ENCODE measurements around the gene ANKRD33. TPM values are rescaled to one million over a fixed set of nuclear protein-coding genes. Genes with fewer than 3 reads are reported as not detected.

ANKRD33 gene
- total and polyA plus RNA-seq, 2 of the 13 experiments (the other 11 are each of a cell fraction or from before 2014, with no cell fraction given): 0.04 TPM; not detected in 1

GRCh38 chr12:51850081-51850964 is 37.6 kb upstream of the ANKRD33 start (continued):
- no peak for TF ChIP-seq ZNF740 (CRISPR knock-in tag; IDR thresholded peaks at IDR 0.05)

- WGBS (ENCODE audit: low lambda C conversion rate): 56% methylated on average over 1 of the region's 4 CpGs
- peaks cover 19% of the 10 kb centered on the region for H3K4me1 ChIP-seq (ENCODE audit: insufficient read depth, low read length)
- no peak overlapping the region for H3K9ac ChIP-seq (ENCODE audit: insufficient read depth, low read depth, low read length)
- H3K79me2 ChIP-seq (ENCODE audit: insufficient read depth, low read length): no peaks in the 10 kb centered on the region
- DNase-seq (ENCODE audit: low spot score): no peak
- H3K27me3 ChIP-seq (ENCODE audit: control insufficient read depth in 1 of 2, insufficient read depth in 2 of 2, low read length in 2 of 2): peaks cover 0 to 9% of the 10 kb centered on the region in 2 experiments; a peak in 2 of 5 replicates
- no peak overlapping the region for H3K27ac ChIP-seq (ENCODE audit: extremely low read length, insufficient read depth, low read length)
- no peak overlapping the region for H3K4me2 ChIP-seq (ENCODE audit: low read depth, low read length)
- no TSS peak for BruUV-seq (replicated peaks)
- FAIRE-seq: no peak
- H3K9me3 ChIP-seq (ENCODE audit: low read length): no peaks in the 10 kb centered on the region
- intact Hi-C loops (cut with micrococcal nuclease; ENCODE audit: unreplicated experiment): no loop called here
- in situ Hi-C loops (cut with HindIII; ENCODE audit: extremely low pct_ligation_motif_present, low pct_unique_long_range_greater_than_20kb): no loop called here
- POLR2A ChIA-PET: no interaction called here
- TF ChIP-seq ZFP37 (CRISPR knock-in tag; IDR thresholded peaks at IDR 0.05; ENCODE audit: borderline replicate concordance) (no peak), JARID2 (CRISPR knock-in tag; IDR thresholded peaks at IDR 0.05; ENCODE audit: insufficient replicate concordance) (no peak), SSRP1 (CRISPR knock-in tag; IDR thresholded peaks at IDR 0.05) (no peak)
- CTCF ChIA-PET (ENCODE audit: low intra/inter-chr PET ratio, low total read pairs): no interaction called here
- H4K20me1 ChIP-seq (ENCODE audit: insufficient read depth, low read length): no peaks in the 10 kb centered on the region
- ATAC-seq: no peak
- H3K4me3 ChIP-seq (replicated peaks in 1 of 3; ENCODE audit: insufficient read depth in 1 of 3, low read depth in 2 of 3, low read length in 3 of 3): no peak overlapping the region
- no peak overlapping the region for H2AFZ ChIP-seq (ENCODE audit: low read length)
- H3K36me3 ChIP-seq (replicated peaks in 1 of 2; ENCODE audit: control insufficient read depth in 1 of 2, insufficient read depth in 2 of 2, low read length in 2 of 2): no peaks in the 10 kb centered on the region
Observed at GRCh38 chr12:51850965-51851299, 37.0 kb upstream of the ANKRD33 start.

GRCh38 chr12:51851413-51852124 is 36.3 kb upstream of the ANKRD33 start:
- CTCF ChIA-PET (ENCODE audit: low intra/inter-chr PET ratio, low total read pairs): no interaction called here
- intact Hi-C loops (cut with micrococcal nuclease; ENCODE audit: unreplicated experiment): no loop called here
- WGBS (ENCODE audit: low lambda C conversion rate): 77% methylated on average over 8 of the region's 8 CpGs
- Histone ChIP-seq H3K27ac (ENCODE audit: extremely low read length, insufficient read depth, low read length) (no peak overlapping the region), H3K27me3 (ENCODE audit: control insufficient read depth in 1 of 2, insufficient read depth in 2 of 2, low read length in 2 of 2) (peaks cover 0 to 5% of the 10 kb centered on the region in 2 experiments; a peak in 2 of 5 replicates), H3K4me3 (replicated peaks in 1 of 3; ENCODE audit: insufficient read depth in 1 of 3, low read depth in 2 of 3, low read length in 3 of 3) (no peak overlapping the region), H2AFZ (ENCODE audit: low read length) (no peak overlapping the region), H3K9me3 (ENCODE audit: low read length) (no peaks in the 10 kb centered on the region), H3K4me2 (ENCODE audit: low read depth, low read length) (no peak overlapping the region), H4K20me1 (ENCODE audit: insufficient read depth, low read length) (no peaks in the 10 kb centered on the region), H3K4me1 (ENCODE audit: insufficient read depth, low read length) (peaks cover 19% of the 10 kb centered on the region), H3K9ac (ENCODE audit: insufficient read depth, low read depth, low read length) (no peak overlapping the region), H3K79me2 (ENCODE audit: insufficient read depth, low read length) (no peaks in the 10 kb centered on the region), H3K36me3 (replicated peaks in 1 of 2; ENCODE audit: control insufficient read depth in 1 of 2, insufficient read depth in 2 of 2, low read length in 2 of 2) (no peaks in the 10 kb centered on the region)
- no TSS peak for BruUV-seq (replicated peaks)
- DNase-seq (ENCODE audit: low spot score) (no peak), FAIRE-seq (no peak), ATAC-seq (no peak)
- in situ Hi-C loops (cut with HindIII; ENCODE audit: extremely low pct_ligation_motif_present, low pct_unique_long_range_greater_than_20kb): no loop called here
- POLR2A ChIA-PET: no interaction called here
- TF ChIP-seq TEF (CRISPR knock-in tag; IDR thresholded peaks at IDR 0.05): no peak
- no peak for TF ChIP-seq PCBP1 (IDR thresholded peaks at IDR 0.05; ENCODE audit: borderline replicate concordance, low read depth, low read length)
- no peak for TF ChIP-seq HCFC1 (IDR thresholded peaks at IDR 0.05; ENCODE audit: low read depth, low read length)
- no peak for TF ChIP-seq SP4 (CRISPR knock-in tag; IDR thresholded peaks at IDR 0.05)
- no peak for TF ChIP-seq ZNF790 (CRISPR knock-in tag; IDR thresholded peaks at IDR 0.05; ENCODE audit: borderline replicate concordance)
- no peak for TF ChIP-seq PAF1 (CRISPR knock-in tag; IDR thresholded peaks at IDR 0.05)
- TF ChIP-seq ZNF703 (CRISPR knock-in tag; IDR thresholded peaks at IDR 0.05; ENCODE audit: borderline replicate concordance): no peak
- TF ChIP-seq ZNF382 (CRISPR knock-in tag; IDR thresholded peaks at IDR 0.05; ENCODE audit: borderline replicate concordance): no peak
- TF ChIP-seq FOXA3 (CRISPR knock-in tag; IDR thresholded peaks at IDR 0.05): no peak
- TF ChIP-seq TBX2 (CRISPR knock-in tag; IDR thresholded peaks at IDR 0.05; ENCODE audit: borderline replicate concordance): no peak
- TF ChIP-seq SUZ12 (IDR thresholded peaks at IDR 0.05; ENCODE audit: low read depth, low read length): no peak
- no peak for TF ChIP-seq ZMYM4 (CRISPR knock-in tag; IDR thresholded peaks at IDR 0.05)
